ENCODE measurements around the gene VWA8. TPM values are rescaled to one million over a fixed set of nuclear protein-coding genes. Genes with fewer than 3 reads are reported as not detected.

The VWA8 gene
- total and polyA plus RNA-seq, 2 of the 8 experiments (the other 6 are each of a cell fraction or from before 2014, with no cell fraction given): 5.9 to 19.6 TPM

GRCh38 chr13:41582027-41582463 is 378.9 kb downstream of the VWA8 start:
- H3K56ac ChIP-seq (replicated peaks; ENCODE audit: insufficient read length, low read depth, low read length): no peak overlapping the region
- no peak overlapping the region for H3K4me2 ChIP-seq (ENCODE audit: insufficient read depth in 1 of 2, low read depth in 2 of 2, low read length in 2 of 2)
- H3K18ac ChIP-seq (ENCODE audit: extremely low read depth, low read length): no peak overlapping the region
- H2BK20ac ChIP-seq (ENCODE audit: low read length): no peak overlapping the region
- H3K4ac ChIP-seq (replicated peaks; ENCODE audit: insufficient read length, low read depth, low read length): no peak overlapping the region
- no peak overlapping the region for H3K14ac ChIP-seq (ENCODE audit: insufficient read length)
- peaks cover 0 to 3% (median 0%) of the 10 kb centered on the region in 4 experiments; a peak in 1 of 7 replicates for H3K4me1 ChIP-seq (replicated peaks in 1 of 4; ENCODE audit: control insufficient read depth in 3 of 4, insufficient read depth in 4 of 4, low read length in 3 of 4)
- H3K36me3 ChIP-seq (ENCODE audit: control insufficient read depth in 2 of 4, insufficient read depth in 4 of 4, low read length in 3 of 4): peaks cover 0 to 2% (median 0%) of the 10 kb centered on the region in 4 experiments; a peak in 1 of 8 replicates
- no peak for DNase-seq (ENCODE audit: low read depth in 1 of 2, low spot score in 2 of 2)
- H4K91ac ChIP-seq (replicated peaks; ENCODE audit: insufficient read length, low read length): no peak overlapping the region
- H3K27ac ChIP-seq (ENCODE audit: low read depth, low read length): no peak overlapping the region
- no peak overlapping the region for H2AFZ ChIP-seq (ENCODE audit: low read length)
- H3K9me3 ChIP-seq (ENCODE audit: insufficient read depth in 2 of 2, low read depth in 1 of 2, low read length in 1 of 2): no peaks in the 10 kb centered on the region
- H3K79me1 ChIP-seq (ENCODE audit: low read depth, low read length): no peaks in the 10 kb centered on the region
- FAIRE-seq: no peak
- no peaks in the 10 kb centered on the region for H3K27me3 ChIP-seq (replicated peaks in 1 of 4; ENCODE audit: control insufficient read depth in 3 of 4, extremely low read depth in 1 of 4, insufficient read depth in 3 of 4, low read length in 3 of 4)
- H2BK5ac ChIP-seq (ENCODE audit: low read depth, low read length): no peak overlapping the region
- H4K8ac ChIP-seq (ENCODE audit: extremely low read depth, insufficient read depth, low read length): no peak overlapping the region
- no peak overlapping the region for H2BK15ac ChIP-seq (ENCODE audit: low read length)
- no peak overlapping the region for H3K4me3 ChIP-seq (ENCODE audit: extremely low read depth in 1 of 4, insufficient read depth in 2 of 4, low read depth in 3 of 4, low read length in 4 of 4)
- H3K9ac ChIP-seq (replicated peaks in 1 of 4; ENCODE audit: extremely low read depth in 1 of 4, low read depth in 3 of 4, low read length in 3 of 4): no peak overlapping the region
- H4K5ac ChIP-seq (ENCODE audit: insufficient read length, low read depth, low read length): no peak overlapping the region
- H3K23ac ChIP-seq (ENCODE audit: insufficient read length): no peak overlapping the region
- H3K23me2 ChIP-seq (ENCODE audit: low read depth, low read length): no peaks in the 10 kb centered on the region
- ChIA-PET CTCF (ENCODE audit: partially characterized antibody) (interaction anchor here (0.6 to 1.1 kb wide), 2 partner anchors 60 to 80 kb away, joined by 3 to 4 read pairs; no protein-coding TSS in a partner anchor), POLR2A (ENCODE audit: partially characterized antibody) (no interaction called here)
- H2AK5ac ChIP-seq (ENCODE audit: low read depth, low read length): no peak overlapping the region
- 89% methylated on average over 6 of the region's 6 CpGs; no CpG with 5 or more reads in 1 of the 2 experiments for WGBS, 2 experiments (ENCODE audit: extremely low coverage in 1 of 2, insufficient coverage in 1 of 2, insufficient read length in 1 of 2, insufficient replicate concordance in 2 of 2, low coverage in 1 of 2, low lambda C conversion rate in 2 of 2, missing lambda C conversion rate in 1 of 2)
- H2BK12ac ChIP-seq (ENCODE audit: low read depth, low read length): no peak overlapping the region
- H4K20me1 ChIP-seq (replicated peaks in 1 of 2; ENCODE audit: control insufficient read depth in 1 of 2, insufficient read depth in 2 of 2, low read length in 2 of 2): no peaks in the 10 kb centered on the region
- no peaks in the 10 kb centered on the region for H3K79me2 ChIP-seq (ENCODE audit: control insufficient read depth in 1 of 2, insufficient read depth in 2 of 2, low read length in 2 of 2)
- no peak overlapping the region for H2BK120ac ChIP-seq (replicated peaks; ENCODE audit: low read depth, low read length)
- TF ChIP-seq MAX (IDR thresholded peaks at IDR 0.05) (no peak), RAD21 (IDR thresholded peaks at IDR 0.05 in 1 of 2, conservative IDR thresholded peaks at IDR 0.05 in 1 of 2; ENCODE audit: low read depth in 2 of 2, low read length in 2 of 2) (no peak), HDAC2 (IDR thresholded peaks at IDR 0.05; ENCODE audit: borderline replicate concordance in 1 of 2, low read depth in 2 of 2, low read length in 2 of 2) (no peak), NANOG (IDR thresholded peaks at IDR 0.05; ENCODE audit: insufficient read depth, low read depth, low read length, poor library complexity, severe bottlenecking) (no peak), CREB1 (IDR thresholded peaks at IDR 0.05) (no peak), FOSL1 (IDR thresholded peaks at IDR 0.05; ENCODE audit: insufficient read depth, low read depth, low read length) (no peak), NRF1 (IDR thresholded peaks at IDR 0.05; ENCODE audit: low read depth, low read length) (no peak), SIRT6 (IDR thresholded peaks at IDR 0.05; ENCODE audit: low read length) (no peak), ZNF274 (IDR thresholded peaks at IDR 0.05; ENCODE audit: borderline replicate concordance, extremely low read depth, low read length) (no peak), MAFK (IDR thresholded peaks at IDR 0.05; ENCODE audit: low read depth, low read length) (no peak), JUN (IDR thresholded peaks at IDR 0.05; ENCODE audit: low read depth, low read length) (no peak), YY1 (IDR thresholded peaks at IDR 0.05; ENCODE audit: low read depth, low read length) (no peak)
- TF ChIP-seq, protein P1, sequence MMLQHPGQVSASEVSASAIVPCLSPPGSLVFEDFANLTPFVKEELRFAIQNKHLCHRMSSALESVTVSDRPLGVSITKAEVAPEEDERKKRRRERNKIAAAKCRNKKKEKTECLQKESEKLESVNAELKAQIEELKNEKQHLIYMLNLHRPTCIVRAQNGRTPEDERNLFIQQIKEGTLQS (IDR thresholded peaks at IDR 0.05; ENCODE audit: insufficient read depth, low read depth, low read length): no peak
